ENCODE data around the gene ARMC10.

Gene ARMC10

DNA sequence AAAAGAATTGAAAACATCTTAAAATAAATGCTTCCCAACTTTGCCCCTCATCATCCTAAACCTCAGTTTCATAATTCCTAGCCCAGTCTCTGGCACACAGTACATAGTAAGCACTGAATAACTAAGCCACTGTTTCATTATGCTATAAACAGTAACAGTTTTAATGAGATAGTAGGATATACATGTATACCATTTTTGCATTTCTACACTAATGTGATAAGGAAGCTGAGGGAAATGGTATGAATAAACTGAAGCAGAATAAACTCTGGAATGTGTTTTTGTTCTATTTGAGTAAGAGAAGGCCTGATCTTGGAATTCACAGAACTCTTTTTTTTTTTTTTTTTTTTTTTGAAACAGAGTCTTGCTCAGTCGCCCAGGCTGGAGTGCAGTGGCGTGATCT lies 65.1 kb downstream of the ARMC10 start:
- Histone ChIP-seq H4K20me1 (ENCODE audit: insufficient read depth, low read length) (no peaks in the 10 kb centered on the region), H3K4me1 (ENCODE audit: insufficient read depth, low read length, severe bottlenecking) (peaks cover 4% of the 10 kb centered on the region), H3K4me2 (ENCODE audit: low read length) (no peak overlapping the region), H3F3A (ENCODE audit: insufficient read depth, low read length) (no peaks in the 10 kb centered on the region), H3K9me2 (ENCODE audit: low read depth, low read length) (no peaks in the 10 kb centered on the region), H3K27me3 (ENCODE audit: insufficient read depth, low read length) (no peaks in the 10 kb centered on the region), H3K36me3 (ENCODE audit: insufficient read depth, low read length) (peaks cover 24% of the 10 kb centered on the region), H3K27ac (ENCODE audit: low read depth, low read length, poor library complexity, severe bottlenecking) (no peak overlapping the region), H3K4me3 (ENCODE audit: low read depth, low read length, poor library complexity, severe bottlenecking) (no peak overlapping the region), H2AFZ (ENCODE audit: low read length) (no peak overlapping the region), H3K79me2 (ENCODE audit: insufficient read depth, low read length) (peaks cover 44% of the 10 kb centered on the region), H3K9ac (ENCODE audit: low read length) (no peak overlapping the region), H3K9me3 (ENCODE audit: low read length) (no peaks in the 10 kb centered on the region)
- TF ChIP-seq EZH2 (IDR thresholded peaks at IDR 0.05; ENCODE audit: borderline replicate concordance, low read length): no peak
- TF ChIP-seq, protein P1, sequence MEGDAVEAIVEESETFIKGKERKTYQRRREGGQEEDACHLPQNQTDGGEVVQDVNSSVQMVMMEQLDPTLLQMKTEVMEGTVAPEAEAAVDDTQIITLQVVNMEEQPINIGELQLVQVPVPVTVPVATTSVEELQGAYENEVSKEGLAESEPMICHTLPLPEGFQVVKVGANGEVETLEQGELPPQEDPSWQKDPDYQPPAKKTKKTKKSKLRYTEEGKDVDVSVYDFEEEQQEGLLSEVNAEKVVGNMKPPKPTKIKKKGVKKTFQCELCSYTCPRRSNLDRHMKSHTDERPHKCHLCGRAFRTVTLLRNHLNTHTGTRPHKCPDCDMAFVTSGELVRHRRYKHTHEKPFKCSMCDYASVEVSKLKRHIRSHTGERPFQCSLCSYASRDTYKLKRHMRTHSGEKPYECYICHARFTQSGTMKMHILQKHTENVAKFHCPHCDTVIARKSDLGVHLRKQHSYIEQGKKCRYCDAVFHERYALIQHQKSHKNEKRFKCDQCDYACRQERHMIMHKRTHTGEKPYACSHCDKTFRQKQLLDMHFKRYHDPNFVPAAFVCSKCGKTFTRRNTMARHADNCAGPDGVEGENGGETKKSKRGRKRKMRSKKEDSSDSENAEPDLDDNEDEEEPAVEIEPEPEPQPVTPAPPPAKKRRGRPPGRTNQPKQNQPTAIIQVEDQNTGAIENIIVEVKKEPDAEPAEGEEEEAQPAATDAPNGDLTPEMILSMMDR (IDR thresholded peaks at IDR 0.05; ENCODE audit: low read length): no peak

DNA sequence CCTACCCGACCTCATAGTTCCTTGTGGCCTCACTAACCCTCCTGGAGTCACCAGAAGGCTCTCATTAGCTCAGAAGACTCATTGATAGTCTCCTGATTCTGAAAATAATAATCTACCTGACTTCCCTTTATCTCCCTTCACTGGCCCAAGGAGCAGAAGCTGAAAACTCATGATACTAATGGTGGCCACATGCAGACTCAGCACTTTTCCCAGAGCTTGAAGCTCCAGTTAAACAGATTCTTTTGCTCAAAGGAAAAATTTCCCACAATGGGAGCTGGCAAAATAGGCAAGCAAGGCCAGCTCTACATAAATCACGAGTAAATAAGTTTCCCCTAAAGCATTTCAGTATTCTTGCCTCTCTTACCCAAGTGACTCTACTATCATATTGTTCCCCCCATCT lies 65.7 kb downstream of the ARMC10 start:
- TF ChIP-seq EZH2 (IDR thresholded peaks at IDR 0.05; ENCODE audit: borderline replicate concordance, low read length): no peak
- TF ChIP-seq, protein P1 (IDR thresholded peaks at IDR 0.05; ENCODE audit: low read length): no peak
- no peak overlapping the region for H3K9ac ChIP-seq (ENCODE audit: low read length)
- no peaks in the 10 kb centered on the region for H3F3A ChIP-seq (ENCODE audit: insufficient read depth, low read length)
- H3K4me1 ChIP-seq (ENCODE audit: insufficient read depth, low read length, severe bottlenecking): peaks cover 9% of the 10 kb centered on the region
- peaks cover 45% of the 10 kb centered on the region for H3K79me2 ChIP-seq (ENCODE audit: insufficient read depth, low read length)
- no peak overlapping the region for H3K4me2 ChIP-seq (ENCODE audit: low read length)
- H3K9me2 ChIP-seq (ENCODE audit: low read depth, low read length): no peaks in the 10 kb centered on the region
- no peaks in the 10 kb centered on the region for H3K9me3 ChIP-seq (ENCODE audit: low read length)
- H3K4me3 ChIP-seq (ENCODE audit: low read depth, low read length, poor library complexity, severe bottlenecking): no peak overlapping the region
- no peaks in the 10 kb centered on the region for H3K27me3 ChIP-seq (ENCODE audit: insufficient read depth, low read length)
- no peak overlapping the region for H3K27ac ChIP-seq (ENCODE audit: low read depth, low read length, poor library complexity, severe bottlenecking)
- H3K36me3 ChIP-seq (ENCODE audit: insufficient read depth, low read length): peaks cover 24% of the 10 kb centered on the region
- no peaks in the 10 kb centered on the region for H4K20me1 ChIP-seq (ENCODE audit: insufficient read depth, low read length)
- no peak overlapping the region for H2AFZ ChIP-seq (ENCODE audit: low read length)

DNA sequence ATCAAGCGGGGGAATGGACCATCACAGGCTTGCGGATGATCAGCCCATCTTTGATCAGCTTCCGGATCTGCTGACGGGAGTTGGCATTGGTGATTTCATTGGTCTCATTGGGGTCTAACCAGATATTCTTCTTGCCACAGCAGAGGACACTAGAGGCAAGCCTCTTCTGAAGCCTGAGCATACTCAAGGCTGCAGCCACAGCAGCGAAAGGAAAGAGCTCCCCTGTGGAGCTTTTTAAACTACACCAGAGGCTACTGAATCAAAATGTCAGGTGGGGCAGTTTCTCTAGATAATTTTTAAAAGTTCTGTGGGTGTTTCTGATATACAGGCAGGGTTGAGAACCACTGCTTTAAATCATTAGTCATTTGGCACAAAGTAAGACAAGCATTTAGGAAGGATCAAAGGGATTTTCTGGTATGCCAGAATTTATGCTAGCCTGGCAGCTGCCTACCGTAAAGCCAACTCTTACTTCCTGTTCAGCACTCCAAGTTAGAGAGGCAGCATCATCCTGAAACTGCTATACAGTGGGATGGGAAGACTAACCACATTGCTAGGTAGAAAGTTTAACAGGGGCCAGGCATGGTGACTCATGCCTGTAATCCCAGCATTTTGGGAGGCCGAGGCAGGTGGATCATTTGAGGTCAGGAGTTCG lies 66.9 kb downstream of the ARMC10 start:
- no peaks in the 10 kb centered on the region for H4K20me1 ChIP-seq (ENCODE audit: insufficient read depth, low read length)
- H3K79me2 ChIP-seq (ENCODE audit: insufficient read depth, low read length): peaks cover 52% of the 10 kb centered on the region
- H3K9me2 ChIP-seq (ENCODE audit: low read depth, low read length): no peaks in the 10 kb centered on the region
- no peaks in the 10 kb centered on the region for H3K9me3 ChIP-seq (ENCODE audit: low read length)
- H2AFZ ChIP-seq (ENCODE audit: low read length): no peak overlapping the region
- peaks cover 24% of the 10 kb centered on the region for H3K36me3 ChIP-seq (ENCODE audit: insufficient read depth, low read length)
- TF ChIP-seq, protein P1 (IDR thresholded peaks at IDR 0.05; ENCODE audit: low read length): no peak
- TF ChIP-seq EZH2 (IDR thresholded peaks at IDR 0.05; ENCODE audit: borderline replicate concordance, low read length): no peak
- H3F3A ChIP-seq (ENCODE audit: insufficient read depth, low read length): no peaks in the 10 kb centered on the region
- H3K4me1 ChIP-seq (ENCODE audit: insufficient read depth, low read length, severe bottlenecking): peaks cover 20% of the 10 kb centered on the region
- H3K9ac ChIP-seq (ENCODE audit: low read length): no peak overlapping the region
- no peaks in the 10 kb centered on the region for H3K27me3 ChIP-seq (ENCODE audit: insufficient read depth, low read length)
- no peak overlapping the region for H3K4me2 ChIP-seq (ENCODE audit: low read length)
- no peak overlapping the region for H3K27ac ChIP-seq (ENCODE audit: low read depth, low read length, poor library complexity, severe bottlenecking)
- H3K4me3 ChIP-seq (ENCODE audit: low read depth, low read length, poor library complexity, severe bottlenecking): no peak overlapping the region
